HUES48 (cell line): Measurements from ENCODE around the gene ATAD3B.
"Not testable (repeated sequence)": the region's sequence is repeated elsewhere in the genome, so short reads cannot be mapped to it uniquely, and the experiment has no call there.

Source experiments
- H3K27ac ChIP-seq: one replicate; pipeline ENCODE4 v1.7.0; 2013; ENCODE audit warnings: low read depth, low read length, inconsistent platforms
- H3K27me3 ChIP-seq: 2 replicates; pipeline ENCODE4 v1.6.1; 2013; ENCODE audit warnings: mild to moderate bottlenecking, low read length; ENCODE audit not compliant: control insufficient read depth, insufficient read depth
- H3K36me3 ChIP-seq: 2 replicates; pipeline ENCODE4 v1.6.1; 2013; ENCODE audit warnings: low read length; ENCODE audit not compliant: control insufficient read depth, insufficient read depth
- H3K4me1 ChIP-seq: 2 replicates; pipeline ENCODE4 v1.6.1; 2013; ENCODE audit warnings: mild to moderate bottlenecking, low read length; ENCODE audit not compliant: control insufficient read depth, insufficient read depth
- H3K4me3 ChIP-seq: 2 replicates; pipeline ENCODE4 v1.5.1; 2013; ENCODE audit warnings: mild to moderate bottlenecking, low read depth, low read length
- H3K9ac ChIP-seq: 2 replicates; pipeline ENCODE4 v1.6.1; 2013; ENCODE audit warnings: mild to moderate bottlenecking, low read depth, low read length, moderate library complexity
- H3K9me3 ChIP-seq: 2 replicates; pipeline ENCODE4 v1.6.1; 2013; ENCODE audit warnings: low read length; ENCODE audit not compliant: control insufficient read depth, insufficient read depth

ATAD3B gene

DNA sequence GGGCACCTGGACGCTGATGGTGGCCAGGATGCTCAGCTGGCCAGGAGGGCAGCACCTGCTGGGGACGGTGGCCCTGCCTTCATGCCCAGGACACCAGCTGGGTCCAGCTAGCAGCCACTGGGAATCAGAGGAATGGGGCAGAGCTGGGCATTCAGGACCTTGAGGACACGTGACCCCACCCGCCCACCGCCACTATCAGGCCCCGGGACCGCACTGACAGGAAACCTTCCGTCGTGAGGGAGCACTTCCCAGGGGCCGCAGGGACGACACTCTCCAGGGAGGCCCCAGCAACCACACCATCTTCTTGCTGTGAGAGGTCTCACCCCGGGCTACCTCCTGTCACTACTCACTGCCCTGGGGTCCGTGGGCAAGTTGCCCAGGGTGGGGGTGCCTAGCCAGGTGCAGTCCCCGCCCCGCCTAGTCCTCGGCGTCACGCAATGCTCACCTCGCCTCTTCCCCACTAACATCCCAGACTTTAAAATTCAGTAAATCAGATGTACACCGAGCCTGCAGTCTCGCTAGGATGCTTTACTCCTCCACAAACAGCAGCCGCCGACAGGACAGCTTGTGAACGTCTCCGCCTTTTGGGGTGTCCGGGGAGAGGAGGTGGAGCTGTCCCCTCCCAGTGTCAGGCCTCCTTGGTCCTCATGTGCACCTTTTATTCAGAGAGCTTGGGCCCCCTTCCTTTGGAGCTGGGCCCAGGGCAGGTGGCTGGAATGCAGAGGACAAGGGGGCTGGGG is 31.1 kb upstream of the ATAD3B start:
- no peaks in the 10 kb centered on the region for H3K9me3 ChIP-seq
- peaks cover 3% of the 10 kb centered on the region; the same call in 1 of the 2 replicates for H3K36me3 ChIP-seq
- peaks cover 8% of the 10 kb centered on the region for H3K27me3 ChIP-seq
- no peak overlapping the region for H3K9ac ChIP-seq
- H3K4me1 ChIP-seq = no peaks in the 10 kb centered on the region; the same call in 1 of the 2 replicates
- no peak overlapping the region for H3K4me3 ChIP-seq
- no peak overlapping the region for H3K27ac ChIP-seq

DNA sequence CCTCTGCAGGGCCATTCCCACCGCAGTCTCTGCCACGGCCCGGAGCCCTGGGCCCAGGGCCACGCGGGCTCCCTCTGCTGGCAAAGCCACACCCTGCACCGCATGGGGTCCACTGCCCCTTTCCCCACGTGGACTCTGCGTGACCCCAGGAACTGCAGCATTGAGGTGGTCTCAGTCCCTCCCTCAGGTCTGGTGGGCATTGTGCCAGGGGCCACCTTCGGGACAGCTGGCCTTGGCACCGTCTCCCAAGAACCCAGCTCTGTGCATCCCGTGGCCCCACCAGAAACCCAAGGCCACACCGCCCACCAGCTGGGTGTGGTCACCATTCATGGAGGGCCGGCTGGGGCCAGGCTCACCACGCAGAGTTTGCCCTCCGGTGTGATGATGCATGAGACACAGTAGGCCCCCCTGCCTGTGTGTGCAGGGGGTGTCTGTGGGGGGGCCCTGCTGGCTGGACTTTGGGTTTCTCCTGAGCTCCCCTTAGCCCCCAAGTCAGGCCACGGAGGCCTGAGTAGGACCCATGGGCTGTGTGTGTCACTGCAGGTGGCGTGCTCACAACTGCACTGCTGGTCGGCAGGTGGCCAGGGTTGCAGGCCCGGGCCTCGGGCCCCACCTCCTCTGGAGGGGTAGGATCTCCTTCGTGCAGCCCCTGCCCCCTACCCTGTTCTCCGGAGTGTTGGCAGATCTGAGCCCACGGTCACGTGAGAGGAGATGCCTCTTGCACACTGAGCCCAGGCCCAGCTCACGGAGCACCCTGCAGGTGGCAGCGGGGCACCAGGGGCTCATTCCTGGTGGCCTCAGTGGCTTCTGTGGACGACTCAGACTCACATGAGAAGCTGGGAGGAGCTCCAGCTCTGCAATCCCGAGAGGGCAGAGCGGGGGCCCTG is 30.3 kb upstream of the ATAD3B start:
- no peak overlapping the region for H3K4me3 ChIP-seq
- no peak overlapping the region for H3K27ac ChIP-seq
- no peaks in the 10 kb centered on the region; the same call in 1 of the 2 replicates for H3K4me1 ChIP-seq
- no peaks in the 10 kb centered on the region for H3K9me3 ChIP-seq
- H3K36me3 ChIP-seq = peaks cover 3% of the 10 kb centered on the region; the same call in 1 of the 2 replicates
- peaks cover 5% of the 10 kb centered on the region for H3K27me3 ChIP-seq
- H3K9ac ChIP-seq = no peak overlapping the region

DNA sequence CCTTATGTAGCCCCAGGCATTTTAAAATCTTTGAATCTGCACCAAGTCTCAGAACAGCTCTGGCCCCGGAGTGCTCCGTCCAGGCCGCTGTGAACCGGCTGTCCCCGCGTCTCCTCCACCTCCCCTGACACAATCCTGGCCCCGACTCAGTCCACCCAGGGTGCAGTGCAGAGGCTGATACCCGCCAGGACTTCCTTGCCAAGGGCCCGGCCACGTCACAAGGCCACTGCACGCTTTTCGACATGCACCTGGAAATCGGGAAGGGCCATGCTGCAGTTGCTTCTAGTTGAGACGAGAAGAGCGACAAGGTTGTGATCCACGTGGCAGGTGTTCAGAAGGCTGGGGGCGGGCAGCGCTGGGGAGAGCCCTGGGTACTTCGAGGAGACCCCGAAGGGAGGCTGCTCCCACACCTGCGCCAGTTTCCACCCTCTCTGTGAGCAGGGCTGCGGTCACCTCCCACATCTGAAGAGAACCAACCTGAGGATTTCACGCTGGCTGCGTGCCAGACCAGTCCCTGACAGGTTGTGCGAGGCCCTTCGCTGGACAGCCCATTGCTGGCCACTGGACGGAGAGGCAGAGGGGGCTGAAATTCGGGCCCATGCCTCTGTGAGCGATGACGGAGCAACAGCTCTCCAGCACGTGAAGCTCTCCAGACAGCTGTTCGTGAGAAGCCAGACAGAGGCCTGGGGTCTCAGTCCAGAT is 29.3 kb upstream of the ATAD3B start:
- H3K4me1 ChIP-seq = no peaks in the 10 kb centered on the region
- H3K9ac ChIP-seq = no peak overlapping the region
- peaks cover 3% of the 10 kb centered on the region; the same call in 1 of the 2 replicates for H3K36me3 ChIP-seq
- H3K4me3 ChIP-seq = no peak overlapping the region
- no peaks in the 10 kb centered on the region for H3K27me3 ChIP-seq
- no peaks in the 10 kb centered on the region for H3K9me3 ChIP-seq
- H3K27ac ChIP-seq = no peak overlapping the region

DNA sequence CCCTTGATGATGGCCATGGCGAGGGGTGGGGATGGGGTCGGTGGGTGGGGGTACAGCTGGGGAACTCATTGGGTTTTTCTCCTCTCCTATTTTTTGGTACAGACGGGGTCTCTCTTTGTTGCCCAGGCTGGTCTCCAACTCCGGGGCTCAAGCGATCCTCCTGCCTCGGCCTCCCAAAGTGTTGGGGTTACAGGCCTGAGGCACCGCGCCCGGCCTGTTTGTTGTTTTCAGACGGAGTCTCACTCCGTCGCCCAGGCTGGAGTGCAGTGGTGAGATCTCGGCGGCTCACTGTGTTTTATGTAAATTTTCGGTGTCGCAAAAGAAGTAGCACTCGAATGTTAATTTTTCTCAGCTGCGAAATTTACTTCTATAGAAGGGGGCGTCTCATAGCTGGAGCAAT is 24.9 kb upstream of the ATAD3B start:
- H3K4me3 ChIP-seq, H3K27me3 ChIP-seq, H3K27ac ChIP-seq, H3K9me3 ChIP-seq, H3K9ac ChIP-seq, H3K4me1 ChIP-seq, H3K36me3 ChIP-seq: not testable (repeated sequence)

DNA sequence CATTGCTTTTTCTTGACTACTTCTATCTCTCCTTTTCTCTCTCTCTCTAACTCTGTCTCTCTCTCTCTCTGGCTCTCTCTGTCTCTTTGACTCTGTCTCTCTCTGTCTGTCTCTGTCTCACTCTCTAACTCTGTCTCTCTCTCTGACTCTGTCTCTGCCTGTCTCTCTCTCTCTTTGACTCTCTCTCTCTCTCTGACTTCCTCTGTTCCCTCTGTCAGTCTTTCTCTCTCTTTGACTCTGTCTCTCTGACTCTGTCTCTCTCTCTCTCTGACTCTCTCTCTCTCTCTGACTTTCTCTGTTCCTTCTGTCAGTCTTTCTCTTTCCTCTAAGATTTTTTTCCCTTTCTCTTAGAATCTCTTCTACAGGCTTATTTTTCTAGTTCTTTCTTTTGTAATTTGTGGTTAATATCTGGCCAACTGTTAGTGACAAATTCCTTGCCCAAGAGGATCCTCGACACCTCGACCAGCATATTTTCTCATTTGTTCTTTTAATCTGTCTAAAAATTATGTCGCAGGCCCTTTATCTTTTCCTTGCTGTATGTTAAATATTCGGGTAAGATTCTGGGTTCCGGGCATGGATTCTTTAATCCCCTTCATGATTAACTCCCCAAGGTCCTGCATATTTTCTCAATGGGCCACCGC is 22.3 kb upstream of the ATAD3B start, which contains the start of gene ATAD3C:
ATAD3C (plus strand) TSS at position 591 of the 641 bp plus-strand sequence. CDS start 995 bp downstream, outside the sequence.
- Histone ChIP-seq H3K27ac (no peak within 1 kb of the TSS), H3K27me3 (no peaks in the 10 kb centered on the region), H3K4me3 (no peak within 1 kb of the TSS), H3K4me1 (no peaks in the 10 kb centered on the region), H3K36me3 (no peaks in the 10 kb centered on the region), H3K9me3 (no peaks in the 10 kb centered on the region), H3K9ac (no peak within 1 kb of the TSS)

- not testable (repeated sequence) for H3K9ac ChIP-seq, H3K36me3 ChIP-seq, H3K27ac ChIP-seq, H3K4me3 ChIP-seq, H3K27me3 ChIP-seq, H3K4me1 ChIP-seq, H3K9me3 ChIP-seq
These were observed 20.9 kb upstream of the ATAD3B start for GRCh38 chr1:1450616-1451015.

GRCh38 chr1:1451696-1452364 is 19.7 kb upstream of the ATAD3B start:
- H3K4me1 ChIP-seq = no peaks in the 10 kb centered on the region
- no peaks in the 10 kb centered on the region for H3K27me3 ChIP-seq
- no peak overlapping the region for H3K27ac ChIP-seq
- H3K4me3 ChIP-seq = no peak overlapping the region
- no peaks in the 10 kb centered on the region for H3K9me3 ChIP-seq
- no peaks in the 10 kb centered on the region for H3K36me3 ChIP-seq
- H3K9ac ChIP-seq = no peak overlapping the region

DNA sequence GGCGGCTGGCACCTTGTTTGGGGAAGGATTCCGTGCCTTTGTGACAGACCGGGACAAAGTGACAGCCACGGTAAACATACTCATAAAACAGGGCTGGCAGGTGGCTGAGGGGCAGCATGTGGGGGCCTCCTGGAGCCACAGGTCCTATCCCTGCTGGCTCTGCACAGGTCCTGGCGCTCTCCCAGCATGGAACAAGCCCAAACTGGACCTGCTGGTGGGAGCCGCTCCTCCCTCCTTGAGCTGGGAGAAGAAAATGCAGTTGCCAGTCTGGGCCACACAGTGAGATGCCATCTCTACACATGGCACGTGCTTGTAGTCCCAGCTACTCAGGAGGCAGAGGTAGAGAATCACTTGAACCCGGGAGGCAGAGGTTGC is 19.2 kb upstream of the ATAD3B start:
- H3K4me3 ChIP-seq, H3K36me3 ChIP-seq, H3K27me3 ChIP-seq, H3K4me1 ChIP-seq, H3K27ac ChIP-seq, H3K9ac ChIP-seq, H3K9me3 ChIP-seq: not testable (repeated sequence)

DNA sequence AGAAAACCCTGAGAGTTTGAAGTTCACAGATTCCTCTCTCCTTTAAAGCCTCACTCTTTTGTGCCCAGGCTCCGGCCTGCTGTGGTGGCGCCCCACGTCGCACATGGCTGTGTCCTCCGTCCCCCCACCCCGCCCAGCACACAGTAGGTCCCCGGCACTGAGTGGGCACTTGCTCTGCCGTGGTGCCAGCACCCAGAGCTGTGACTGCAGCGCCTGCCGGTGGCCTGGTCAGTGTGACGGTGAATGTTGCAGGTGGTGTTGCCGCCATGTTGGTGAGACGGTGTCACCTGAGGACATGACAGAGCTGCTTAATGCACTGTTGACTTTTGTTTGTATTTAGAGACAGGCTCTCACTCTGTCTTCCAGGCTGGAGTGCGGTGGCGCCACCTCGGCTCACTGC is 18.7 kb upstream of the ATAD3B start:
- Histone ChIP-seq H3K4me1 (no peaks in the 10 kb centered on the region), H3K27me3 (no peaks in the 10 kb centered on the region)

GRCh38 chr1:1454286-1455056 is 17.1 kb upstream of the ATAD3B start:
- not testable (repeated sequence) for H3K4me1 ChIP-seq, H3K36me3 ChIP-seq, H3K27me3 ChIP-seq, H3K9me3 ChIP-seq, H3K9ac ChIP-seq, H3K4me3 ChIP-seq, H3K27ac ChIP-seq

More for the DNA sequence above, 18.7 kb upstream of the ATAD3B start:
- Histone ChIP-seq H3K9ac (no peak overlapping the region), H3K9me3 (no peaks in the 10 kb centered on the region), H3K27ac (no peak overlapping the region), H3K4me3 (no peak overlapping the region), H3K36me3 (no peaks in the 10 kb centered on the region)
